ENCODE measurements around the gene CCSER2. TPM values are rescaled to one million over a fixed set of nuclear protein-coding genes. Genes with fewer than 3 reads are reported as not detected.
"Not testable (repeated sequence)": the region's sequence is repeated elsewhere in the genome, so short reads cannot be mapped to it uniquely, and the experiment has no call there.

CCSER2 gene
- 43.2 and 45.9 TPM in 2 replicates for total RNA-seq
- total RNA-seq (2013): 25.2 TPM
- polyA plus RNA-seq: 6.0 and 8.7 TPM in 2 replicates
- polyA minus RNA-seq: 11.0 and 19.6 TPM in 2 replicates

DNA sequence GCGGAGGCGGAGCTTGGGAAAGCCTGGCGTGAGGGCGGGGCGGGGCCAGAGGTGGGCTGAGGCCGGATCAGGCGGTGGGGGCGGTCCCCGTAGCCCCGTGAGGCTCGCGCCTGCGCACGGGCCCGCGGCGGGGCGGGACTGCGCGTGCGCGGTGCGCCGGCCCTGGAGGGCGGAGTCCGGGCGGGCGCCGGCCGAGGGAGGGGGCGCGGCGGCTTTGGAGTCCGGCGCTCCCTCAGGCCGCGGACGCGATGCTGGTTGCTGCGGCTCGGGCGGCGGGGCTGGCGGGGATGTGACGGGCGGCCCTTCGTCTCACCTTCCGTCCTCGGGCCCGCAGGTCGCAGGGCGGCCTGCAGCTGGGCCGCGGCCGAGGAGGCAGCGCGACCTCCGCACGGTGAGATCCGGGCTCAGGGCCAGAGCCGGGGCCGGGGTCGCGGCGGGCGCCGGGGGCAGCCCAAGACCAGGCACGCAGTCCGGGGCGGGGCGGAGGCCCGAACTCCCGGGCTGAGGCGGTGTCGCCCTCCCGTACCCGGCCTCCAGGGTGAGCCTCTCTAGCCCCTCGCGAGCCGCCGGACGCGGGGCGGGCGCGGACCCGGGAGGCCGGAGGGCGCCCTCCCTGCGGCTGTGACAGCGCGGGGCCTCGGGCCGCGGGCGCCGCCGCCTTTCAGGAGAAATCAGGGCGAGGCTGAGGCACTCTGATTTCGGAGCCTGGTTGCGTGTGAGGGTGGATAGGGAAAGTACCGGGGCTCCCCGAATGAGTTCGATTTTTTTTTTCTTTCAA lies at the start of gene CCSER2:
CCSER2 (plus strand) TSS at position 172 of the 778 bp plus-strand sequence. CDS start 42,464 bp downstream, outside the sequence.
- Mint-ChIP-seq H3K9me3 (ENCODE audit: insufficient read depth) (no peaks in the 10 kb centered on the region), H3K4me3 (peak within 1 kb of the TSS; percentile 92), H3K27ac (peak within 1 kb of the TSS; percentile 93), H3K27me3 (no peaks in the 10 kb centered on the region), H3K4me1 (peaks cover 28% of the 10 kb centered on the region)
- WGBS (ENCODE audit: insufficient coverage): under 1% methylated on average over 99 of the region's 104 CpGs
- H3K79me2 ChIP-seq (ENCODE audit: control insufficient read depth, insufficient read depth, low read length): peaks cover 31% of the 10 kb centered on the region
- ATAC-seq (ENCODE audit: low read depth) (peak; percentile 84), DNase-seq (peak; percentile 94)
- peaks cover 27% of the 10 kb centered on the region for H4K20me1 ChIP-seq (ENCODE audit: control insufficient read depth, insufficient read depth, low read length, poor library complexity, severe bottlenecking)
- peaks cover 20 to 25% of the 10 kb centered on the region in 2 donors for H3K4me1 ChIP-seq (ENCODE audit: control insufficient read depth in 2 of 2, insufficient read depth in 2 of 2, low read length in 2 of 2)
- no peaks in the 10 kb centered on the region for H3K9me3 ChIP-seq (ENCODE audit: control extremely low read depth in 1 of 3, control insufficient read depth in 2 of 3, insufficient read depth in 1 of 3, low read length in 2 of 3)
- peak within 1 kb of the TSS; percentile 80 for H2AFZ ChIP-seq (ENCODE audit: insufficient read depth, low read depth, low read length, poor library complexity, severe bottlenecking)
- H3K4me2 ChIP-seq (replicated peaks; ENCODE audit: low read depth, low read length, poor library complexity, severe bottlenecking): peak within 1 kb of the TSS; percentile 69
- ChIA-PET POLR2A (no interaction called here), CTCF (interaction anchor here (0.6 to 1.8 kb wide), 7 partner anchors 12 to 209 kb away, joined by 3 to 8 read pairs (median 3); partner anchors contain the start of gene GHITM)
- no peaks in the 10 kb centered on the region for H3K27me3 ChIP-seq (replicated peaks in 1 of 4; ENCODE audit: control extremely low read depth in 1 of 4, control insufficient read depth in 3 of 4, insufficient read depth in 4 of 4, low read length in 3 of 4)
- intact Hi-C loops (cut with micrococcal nuclease): loop anchor here (1.0 kb wide), 1 partner anchor 189 kb away; the partner anchor contains the start of gene GHITM
- peak within 1 kb of the TSS; percentile 48 to 71 (median 63) for H3K4me3 ChIP-seq (ENCODE audit: control extremely low read depth in 1 of 5, extremely low read depth in 1 of 5, insufficient read depth in 1 of 5, low read depth in 2 of 5, low read length in 4 of 5)
- H3K27ac ChIP-seq (ENCODE audit: low read length in 2 of 2): peak within 1 kb of the TSS; percentile 62 to 88
- TF ChIP-seq CTCF (IDR thresholded peaks at IDR 0.05) (peak; percentile 24), EZH2 (IDR thresholded peaks at IDR 0.05; ENCODE audit: borderline replicate concordance, insufficient read depth, low read depth, low read length, poor library complexity, severe bottlenecking) (no peak)
- no peaks in the 10 kb centered on the region for H3K36me3 ChIP-seq (replicated peaks in 1 of 2; ENCODE audit: control extremely low read depth in 1 of 2, control insufficient read depth in 1 of 2, extremely low read depth in 1 of 2, insufficient read depth in 2 of 2, low read length in 1 of 2)
- peak within 1 kb of the TSS; percentile 77 for H3K9ac ChIP-seq (ENCODE audit: low read length)

- intact Hi-C loops (cut with micrococcal nuclease); H4K20me1 ChIP-seq (ENCODE audit: control insufficient read depth, insufficient read depth, low read length, poor library complexity, severe bottlenecking); H3K27ac ChIP-seq (ENCODE audit: low read length in 2 of 2); H3K4me1 ChIP-seq (ENCODE audit: control insufficient read depth in 2 of 2, insufficient read depth in 2 of 2, low read length in 2 of 2); POLR2A ChIA-PET; ATAC-seq (ENCODE audit: low read depth); H3K79me2 ChIP-seq (ENCODE audit: control insufficient read depth, insufficient read depth, low read length); H3K4me3 Mint-ChIP-seq; H3K9me3 Mint-ChIP-seq (ENCODE audit: insufficient read depth); H3K36me3 ChIP-seq (replicated peaks in 1 of 2; ENCODE audit: control extremely low read depth in 1 of 2, control insufficient read depth in 1 of 2, extremely low read depth in 1 of 2, insufficient read depth in 2 of 2, low read length in 1 of 2); H3K27ac Mint-ChIP-seq; H3K4me2 ChIP-seq (replicated peaks; ENCODE audit: low read depth, low read length, poor library complexity, severe bottlenecking); DNase-seq; H3K9me3 ChIP-seq (ENCODE audit: control extremely low read depth in 1 of 3, control insufficient read depth in 2 of 3, insufficient read depth in 1 of 3, low read length in 2 of 3); H3K4me1 Mint-ChIP-seq; H3K4me3 ChIP-seq (ENCODE audit: control extremely low read depth in 1 of 5, extremely low read depth in 1 of 5, insufficient read depth in 1 of 5, low read depth in 2 of 5, low read length in 4 of 5); H3K9ac ChIP-seq (ENCODE audit: low read length); H2AFZ ChIP-seq (ENCODE audit: insufficient read depth, low read depth, low read length, poor library complexity, severe bottlenecking); H3K27me3 ChIP-seq (replicated peaks in 1 of 4; ENCODE audit: control extremely low read depth in 1 of 4, control insufficient read depth in 3 of 4, insufficient read depth in 4 of 4, low read length in 3 of 4): not testable (repeated sequence)
- 98% methylated on average over 8 of the region's 31 CpGs for WGBS (ENCODE audit: insufficient coverage)
- CTCF ChIA-PET: interaction anchor here (0.7 to 1.4 kb wide), 2 partner anchors 13 to 256 kb away, joined by 3 to 5 read pairs; no protein-coding TSS in a partner anchor
- peaks cover 35% of the 10 kb centered on the region for H3K27me3 Mint-ChIP-seq
Measured at GRCh38 chr10:84279876-84280475, 48.4 kb upstream of the CCSER2 start.
